Measurements from ENCODE around the gene EVL.
"Not testable (repeated sequence)": the region's sequence is repeated elsewhere in the genome, so short reads cannot be mapped to it uniquely, and the experiment has no call there.

The EVL gene

GRCh38 chr14:100063314-100063941 is 1.8 kb upstream of the EVL start:
- no peak for ATAC-seq
- TF ChIP-seq RARB (CRISPR knock-in tag; IDR thresholded peaks at IDR 0.05) (no peak), CREB5 (CRISPR knock-in tag; IDR thresholded peaks at IDR 0.05; ENCODE audit: low read depth) (no peak), TCF4 (CRISPR knock-in tag; IDR thresholded peaks at IDR 0.05; ENCODE audit: borderline replicate concordance) (no peak), ZFP3 (CRISPR knock-in tag; IDR thresholded peaks at IDR 0.05) (no peak), ESRRG (CRISPR knock-in tag; IDR thresholded peaks at IDR 0.05) (no peak), ISL1 (CRISPR knock-in tag; IDR thresholded peaks at IDR 0.05) (no peak), ZNF565 (CRISPR knock-in tag; conservative IDR thresholded peaks at IDR 0.05; ENCODE audit: low read depth) (no peak), TOX (CRISPR knock-in tag; IDR thresholded peaks at IDR 0.05; ENCODE audit: borderline replicate concordance) (no peak), OSR1 (CRISPR knock-in tag; IDR thresholded peaks at IDR 0.05) (no peak), CSDC2 (CRISPR knock-in tag; IDR thresholded peaks at IDR 0.05) (no peak), CSRNP3 (CRISPR knock-in tag; IDR thresholded peaks at IDR 0.05) (no peak)

DNA sequence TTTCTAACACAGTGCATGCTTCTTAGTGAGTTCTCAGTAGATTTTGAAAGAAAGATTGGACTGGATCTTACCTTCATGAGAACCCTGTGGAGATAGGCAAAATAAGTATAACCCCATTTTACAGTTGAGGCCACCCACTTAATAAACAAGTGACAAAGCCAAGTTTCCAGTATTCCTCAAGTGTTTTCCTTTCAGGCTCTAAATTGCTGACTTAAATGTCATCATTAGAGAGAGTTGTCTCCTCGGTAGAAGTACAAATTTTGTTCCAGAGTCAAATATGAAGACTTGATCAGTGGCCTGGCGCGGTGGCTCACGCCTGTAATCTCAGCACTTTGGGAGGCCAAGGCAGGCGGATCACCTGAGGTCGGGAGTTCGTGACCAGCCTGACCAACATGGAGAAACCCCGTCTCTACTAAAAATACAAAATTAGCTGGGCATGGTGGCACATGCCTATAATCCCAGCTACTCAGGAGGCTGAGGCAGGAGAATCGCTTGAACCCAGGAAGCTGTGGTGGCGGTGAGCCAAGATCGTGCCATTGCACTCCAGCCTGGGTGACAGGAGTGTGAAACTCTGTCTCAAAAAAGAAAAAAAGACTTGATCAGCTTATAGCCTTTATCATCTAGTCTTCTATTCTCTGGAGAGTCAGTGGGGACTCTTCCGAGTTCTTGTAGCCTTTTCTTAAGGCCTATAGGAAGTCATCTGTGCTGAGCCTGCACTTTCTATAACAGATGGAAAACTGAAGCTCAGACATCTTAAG is 708 bp upstream of the EVL start:
- ATAC-seq = not testable (repeated sequence)

DNA sequence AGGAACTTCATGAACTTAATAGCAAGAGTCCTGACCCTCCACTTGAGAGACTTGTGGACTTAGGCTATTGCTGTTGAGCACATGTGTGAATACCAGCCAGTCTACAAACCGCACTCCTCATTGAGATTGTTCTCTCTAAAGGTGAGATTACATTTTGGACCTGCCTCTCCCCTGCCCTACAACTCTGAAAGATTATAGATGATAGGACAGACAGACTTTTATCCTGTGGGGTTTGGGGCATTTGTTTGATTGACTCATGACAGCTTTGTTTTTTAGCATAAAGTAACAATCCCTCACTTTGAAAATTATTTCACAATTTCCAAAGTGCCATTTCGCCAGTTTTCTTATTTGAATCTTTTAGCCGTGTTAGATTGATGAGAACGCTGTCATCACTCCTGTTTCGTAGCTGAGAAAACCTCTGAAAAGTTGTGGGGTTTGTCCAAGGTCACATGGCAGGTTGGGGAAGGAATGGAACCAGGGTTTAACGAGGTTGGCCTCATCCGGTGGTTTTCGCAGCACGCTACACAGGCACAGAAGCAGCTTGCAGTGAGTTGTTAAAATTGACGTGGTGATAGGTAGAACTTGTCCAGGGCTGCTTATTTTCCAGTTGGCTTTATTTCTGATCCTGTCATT is 836 bp downstream of the EVL start:
- ATAC-seq = no peak
- TF ChIP-seq CREB5 (CRISPR knock-in tag; IDR thresholded peaks at IDR 0.05; ENCODE audit: low read depth) (no peak), CSRNP3 (CRISPR knock-in tag; IDR thresholded peaks at IDR 0.05) (no peak), RARB (CRISPR knock-in tag; IDR thresholded peaks at IDR 0.05) (no peak), ZNF565 (CRISPR knock-in tag; conservative IDR thresholded peaks at IDR 0.05; ENCODE audit: low read depth) (no peak), ZNF70 (CRISPR knock-in tag; IDR thresholded peaks at IDR 0.05) (no peak), TOX (CRISPR knock-in tag; IDR thresholded peaks at IDR 0.05; ENCODE audit: borderline replicate concordance) (no peak), TCF4 (CRISPR knock-in tag; IDR thresholded peaks at IDR 0.05; ENCODE audit: borderline replicate concordance) (no peak), BACH2 (CRISPR knock-in tag; IDR thresholded peaks at IDR 0.05; ENCODE audit: borderline replicate concordance) (no peak), OSR1 (CRISPR knock-in tag; IDR thresholded peaks at IDR 0.05) (no peak), ZC3H10 (CRISPR knock-in tag; IDR thresholded peaks at IDR 0.05) (no peak)
- TF ChIP-seq, protein P1, sequence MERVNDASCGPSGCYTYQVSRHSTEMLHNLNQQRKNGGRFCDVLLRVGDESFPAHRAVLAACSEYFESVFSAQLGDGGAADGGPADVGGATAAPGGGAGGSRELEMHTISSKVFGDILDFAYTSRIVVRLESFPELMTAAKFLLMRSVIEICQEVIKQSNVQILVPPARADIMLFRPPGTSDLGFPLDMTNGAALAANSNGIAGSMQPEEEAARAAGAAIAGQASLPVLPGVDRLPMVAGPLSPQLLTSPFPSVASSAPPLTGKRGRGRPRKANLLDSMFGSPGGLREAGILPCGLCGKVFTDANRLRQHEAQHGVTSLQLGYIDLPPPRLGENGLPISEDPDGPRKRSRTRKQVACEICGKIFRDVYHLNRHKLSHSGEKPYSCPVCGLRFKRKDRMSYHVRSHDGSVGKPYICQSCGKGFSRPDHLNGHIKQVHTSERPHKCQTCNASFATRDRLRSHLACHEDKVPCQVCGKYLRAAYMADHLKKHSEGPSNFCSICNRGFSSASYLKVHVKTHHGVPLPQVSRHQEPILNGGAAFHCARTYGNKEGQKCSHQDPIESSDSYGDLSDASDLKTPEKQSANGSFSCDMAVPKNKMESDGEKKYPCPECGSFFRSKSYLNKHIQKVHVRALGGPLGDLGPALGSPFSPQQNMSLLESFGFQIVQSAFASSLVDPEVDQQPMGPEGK (CRISPR knock-in tag; IDR thresholded peaks at IDR 0.05; ENCODE audit: borderline replicate concordance) = no peak
- TF ChIP-seq, protein P2, sequence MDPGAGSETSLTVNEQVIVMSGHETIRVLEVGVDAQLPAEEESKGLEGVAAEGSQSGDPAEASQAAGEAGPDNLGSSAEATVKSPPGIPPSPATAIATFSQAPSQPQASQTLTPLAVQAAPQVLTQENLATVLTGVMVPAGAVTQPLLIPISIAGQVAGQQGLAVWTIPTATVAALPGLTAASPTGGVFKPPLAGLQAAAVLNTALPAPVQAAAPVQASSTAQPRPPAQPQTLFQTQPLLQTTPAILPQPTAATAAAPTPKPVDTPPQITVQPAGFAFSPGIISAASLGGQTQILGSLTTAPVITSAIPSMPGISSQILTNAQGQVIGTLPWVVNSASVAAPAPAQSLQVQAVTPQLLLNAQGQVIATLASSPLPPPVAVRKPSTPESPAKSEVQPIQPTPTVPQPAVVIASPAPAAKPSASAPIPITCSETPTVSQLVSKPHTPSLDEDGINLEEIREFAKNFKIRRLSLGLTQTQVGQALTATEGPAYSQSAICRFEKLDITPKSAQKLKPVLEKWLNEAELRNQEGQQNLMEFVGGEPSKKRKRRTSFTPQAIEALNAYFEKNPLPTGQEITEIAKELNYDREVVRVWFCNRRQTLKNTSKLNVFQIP (CRISPR knock-in tag; IDR thresholded peaks at IDR 0.05; ENCODE audit: borderline replicate concordance, low read depth) = no peak

Measured in SK-N-SH treated with all-trans-retinoic acid at 6 μM for 48 hours (cell line).